ENCODE results near the gene PLEKHB2. TPM values are rescaled to one million over a fixed set of nuclear protein-coding genes. Genes with fewer than 3 reads are reported as not detected.
"Not testable (repeated sequence)": the region's sequence is repeated elsewhere in the genome, so short reads cannot be mapped to it uniquely, and the experiment has no call there.

PLEKHB2 gene
- total RNA-seq, 1 donor from 2014 or later: 57.7 TPM

DNA sequence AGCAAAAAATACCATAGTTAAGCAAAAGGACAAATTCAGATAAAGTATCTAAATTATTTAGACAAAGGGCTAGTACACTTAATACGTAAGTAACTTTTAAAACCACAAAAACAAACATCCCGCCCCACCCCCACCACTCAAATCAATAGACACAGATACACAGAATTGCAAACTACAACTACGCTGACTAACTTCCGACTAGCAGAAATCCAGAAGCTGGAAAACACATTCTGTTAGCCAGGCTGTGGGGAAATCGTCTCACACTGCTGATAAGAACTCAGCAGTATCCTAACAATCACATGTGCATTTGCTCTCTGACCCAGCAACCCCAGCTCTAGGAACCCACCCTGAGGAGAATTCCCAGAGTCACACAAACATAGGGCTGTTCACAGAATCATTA is 28.4 kb upstream of the PLEKHB2 start:
- Mint-ChIP-seq H3K9me3 (ENCODE audit: low read depth) (no peaks in the 10 kb centered on the region), H3K4me3 (ENCODE audit: unreplicated experiment) (no peak overlapping the region), H3K4me1 (ENCODE audit: low read depth) (peaks cover 4% of the 10 kb centered on the region), H3K36me3 (ENCODE audit: low read depth) (peaks cover 37% of the 10 kb centered on the region), H3K27ac (ENCODE audit: unreplicated experiment) (no peak overlapping the region), H3K27me3 (ENCODE audit: low read depth) (no peaks in the 10 kb centered on the region)
- no peak for DNase-seq (ENCODE audit: low spot score)
- TF ChIP-seq CTCF (IDR thresholded peaks at IDR 0.05): no peak

DNA sequence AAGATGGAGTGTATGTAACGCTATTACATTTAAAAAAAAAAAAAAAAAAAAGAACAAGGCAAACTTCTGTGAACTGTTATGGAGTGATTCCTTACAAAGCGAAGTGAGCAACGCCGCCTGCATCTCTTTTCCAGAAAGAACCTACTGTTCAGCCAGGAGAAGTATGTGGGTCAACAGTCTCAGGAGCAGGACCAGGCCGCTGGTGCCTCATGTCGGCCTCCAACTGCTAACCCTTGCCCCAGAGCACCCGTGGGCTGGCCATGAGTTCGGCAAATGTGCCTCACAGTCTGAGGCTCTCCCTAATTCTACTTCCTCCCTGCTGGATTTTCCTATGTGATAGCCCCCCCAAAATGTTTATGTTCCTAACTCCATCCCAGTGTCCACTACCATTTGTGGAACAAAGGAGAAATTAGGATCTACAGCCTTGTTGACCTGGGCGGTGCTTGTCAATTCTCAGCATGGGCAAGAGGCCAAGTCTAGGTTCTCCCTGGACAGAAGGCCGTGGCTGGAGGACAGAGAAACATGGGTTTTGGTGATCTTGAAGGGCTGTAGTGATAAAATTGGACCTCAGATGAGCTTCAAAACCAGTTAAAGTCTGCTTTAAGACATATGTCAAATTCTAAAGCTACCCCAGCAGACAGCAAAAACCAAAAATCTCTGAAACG is 27.8 kb upstream of the PLEKHB2 start:
- peaks cover 4% of the 10 kb centered on the region for H3K4me1 Mint-ChIP-seq (ENCODE audit: low read depth)
- H3K36me3 Mint-ChIP-seq (ENCODE audit: low read depth): peaks cover 40% of the 10 kb centered on the region
- H3K9me3 Mint-ChIP-seq (ENCODE audit: low read depth): no peaks in the 10 kb centered on the region
- DNase-seq (ENCODE audit: low spot score): no peak
- H3K27ac Mint-ChIP-seq (ENCODE audit: unreplicated experiment): no peak overlapping the region
- H3K4me3 Mint-ChIP-seq (ENCODE audit: unreplicated experiment): no peak overlapping the region
- no peak for TF ChIP-seq CTCF (IDR thresholded peaks at IDR 0.05)
- no peaks in the 10 kb centered on the region for H3K27me3 Mint-ChIP-seq (ENCODE audit: low read depth)

GRCh38 chr2:131077966-131078365 is 27.2 kb upstream of the PLEKHB2 start:
- no peaks in the 10 kb centered on the region for H3K9me3 Mint-ChIP-seq (ENCODE audit: low read depth)
- no peak for TF ChIP-seq CTCF (IDR thresholded peaks at IDR 0.05)
- peaks cover 40% of the 10 kb centered on the region for H3K36me3 Mint-ChIP-seq (ENCODE audit: low read depth)
- no peak overlapping the region for H3K4me3 Mint-ChIP-seq (ENCODE audit: unreplicated experiment)
- no peaks in the 10 kb centered on the region for H3K27me3 Mint-ChIP-seq (ENCODE audit: low read depth)
- H3K27ac Mint-ChIP-seq (ENCODE audit: unreplicated experiment): no peak overlapping the region
- no peak for DNase-seq (ENCODE audit: low spot score)
- H3K4me1 Mint-ChIP-seq (ENCODE audit: low read depth): peaks cover 4% of the 10 kb centered on the region

DNA sequence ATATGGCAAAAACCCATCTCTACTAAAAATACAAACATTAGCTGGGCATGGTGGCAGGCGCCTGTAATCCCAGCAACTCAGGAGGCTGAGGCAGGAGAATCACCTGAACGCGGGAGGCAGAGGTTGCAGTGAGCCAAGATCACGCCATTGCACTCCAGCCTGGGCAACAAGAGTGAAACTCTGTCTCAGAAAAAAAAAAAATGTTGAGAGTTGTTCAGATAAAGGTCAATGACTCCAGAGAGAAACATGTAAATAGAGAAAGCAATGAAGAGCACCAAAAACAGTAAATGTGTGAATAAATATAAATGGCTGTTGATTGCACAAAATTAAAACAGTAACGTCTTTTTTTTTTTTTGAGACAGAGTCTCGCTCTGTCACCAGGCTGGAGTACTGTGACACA is 25.2 kb upstream of the PLEKHB2 start:
- not testable (repeated sequence) for DNase-seq (ENCODE audit: low spot score); H3K27me3 Mint-ChIP-seq (ENCODE audit: low read depth); H3K4me3 Mint-ChIP-seq (ENCODE audit: unreplicated experiment); H3K4me1 Mint-ChIP-seq (ENCODE audit: low read depth); H3K27ac Mint-ChIP-seq (ENCODE audit: unreplicated experiment); H3K9me3 Mint-ChIP-seq (ENCODE audit: low read depth)
- H3K36me3 Mint-ChIP-seq (ENCODE audit: low read depth): peaks cover 35% of the 10 kb centered on the region

DNA sequence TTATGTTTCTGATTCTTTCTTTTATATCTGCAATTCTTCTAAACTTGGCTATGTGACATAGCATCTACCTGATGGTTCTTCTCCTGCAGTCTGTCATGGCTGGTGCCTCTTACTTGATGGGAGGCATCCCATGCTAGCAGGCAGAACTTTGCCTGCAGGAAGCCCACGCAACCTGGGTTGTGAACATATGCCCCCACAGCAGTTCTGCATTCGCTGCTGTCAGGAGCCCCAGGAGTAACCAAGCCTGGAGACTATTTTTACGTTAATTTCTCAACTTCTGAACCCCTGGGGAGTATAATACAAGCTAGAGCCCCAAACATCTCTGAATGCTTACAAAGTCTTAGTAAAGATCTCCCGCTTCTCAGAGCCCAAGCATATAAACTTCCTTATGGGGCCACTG is 23.9 kb upstream of the PLEKHB2 start:
- TF ChIP-seq CTCF (IDR thresholded peaks at IDR 0.05): no peak
- H3K27ac Mint-ChIP-seq (ENCODE audit: unreplicated experiment): no peak overlapping the region
- H3K36me3 Mint-ChIP-seq (ENCODE audit: low read depth): peaks cover 30% of the 10 kb centered on the region

GRCh38 chr2:131085646-131086045 is 19.5 kb upstream of the PLEKHB2 start:
- Mint-ChIP-seq H3K4me1 (ENCODE audit: low read depth) (peaks cover 8% of the 10 kb centered on the region), H3K27ac (ENCODE audit: unreplicated experiment) (no peak overlapping the region), H3K27me3 (ENCODE audit: low read depth) (no peaks in the 10 kb centered on the region), H3K9me3 (ENCODE audit: low read depth) (no peaks in the 10 kb centered on the region), H3K36me3 (ENCODE audit: low read depth) (peaks cover 15% of the 10 kb centered on the region), H3K4me3 (ENCODE audit: unreplicated experiment) (no peak overlapping the region)
- no peak for TF ChIP-seq CTCF (IDR thresholded peaks at IDR 0.05)
- DNase-seq (ENCODE audit: low spot score): no peak

More for the DNA sequence above, 23.9 kb upstream of the PLEKHB2 start:
- DNase-seq (ENCODE audit: low spot score): no peak
- H3K4me3 Mint-ChIP-seq (ENCODE audit: unreplicated experiment): no peak overlapping the region
- H3K9me3 Mint-ChIP-seq (ENCODE audit: low read depth): no peaks in the 10 kb centered on the region
- H3K4me1 Mint-ChIP-seq (ENCODE audit: low read depth): peaks cover 8% of the 10 kb centered on the region
- no peaks in the 10 kb centered on the region for H3K27me3 Mint-ChIP-seq (ENCODE audit: low read depth)

Measured in chondrocyte (in vitro differentiated cells).